NCI-H1092 (cell line): Measurements from ENCODE around the gene GRM6.

Experiments used
- DNase-seq: peaks from one replicate; lab custom pipeline; 2025; lab: John Stamatoyannopoulos, UW

GRM6 gene

GRCh38 chr5:178984145-178985072 lies 10.7 kb downstream of the GRM6 start:
- no peak for DNase-seq

DNA sequence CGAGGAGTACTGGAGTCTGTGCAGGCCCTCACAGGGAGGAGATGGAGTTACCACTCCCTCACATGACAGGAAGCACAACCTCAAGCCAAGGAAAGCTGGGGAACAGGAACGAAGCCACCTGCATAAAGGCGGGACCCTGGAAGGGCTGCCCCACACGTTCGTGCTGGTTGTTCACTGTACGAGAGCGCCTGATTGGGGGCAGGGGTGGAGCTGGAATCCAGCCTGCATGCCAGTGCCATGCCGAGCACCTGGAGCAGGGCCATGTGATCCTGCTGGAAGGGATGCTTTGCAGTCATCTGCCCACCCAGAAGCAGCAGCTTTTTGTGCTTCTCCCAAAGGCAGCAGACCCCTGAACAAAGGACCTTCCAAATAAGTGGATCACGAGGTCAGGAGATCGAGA lies 11.4 kb downstream of the GRM6 start:
- DNase-seq = no peak

GRCh38 chr5:178982941-178983340 lies 12.2 kb downstream of the GRM6 start:
- no peak for DNase-seq

- no peak for DNase-seq
Observed at GRCh38 chr5:178981381-178981780, 13.7 kb downstream of the GRM6 start.

DNA sequence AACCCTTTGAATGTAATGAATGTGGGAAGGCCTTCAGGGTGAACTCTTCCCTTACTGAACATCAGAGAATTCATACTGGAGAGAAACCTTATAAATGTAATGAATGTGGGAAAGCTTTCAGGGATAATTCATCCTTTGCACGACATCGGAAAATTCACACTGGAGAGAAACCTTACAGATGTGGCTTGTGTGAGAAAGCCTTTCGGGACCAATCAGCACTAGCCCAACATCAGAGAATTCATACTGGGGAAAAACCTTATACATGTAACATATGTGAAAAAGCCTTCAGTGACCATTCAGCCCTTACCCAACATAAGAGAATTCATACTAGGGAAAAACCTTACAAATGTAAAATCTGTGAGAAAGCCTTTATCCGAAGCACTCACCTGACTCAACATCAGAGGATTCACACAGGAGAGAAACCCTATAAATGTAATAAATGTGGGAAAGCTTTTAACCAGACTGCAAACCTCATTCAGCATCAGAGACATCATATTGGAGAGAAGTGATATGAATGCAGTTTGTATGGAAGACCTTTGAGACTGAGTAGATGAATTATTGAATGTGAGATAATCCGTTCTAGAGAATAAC lies 29.6 kb downstream of the GRM6 start:
- no peak for DNase-seq

- DNase-seq = peak; percentile 0
Observed at GRCh38 chr5:178941361-178941760, 53.8 kb downstream of the GRM6 start.

DNA sequence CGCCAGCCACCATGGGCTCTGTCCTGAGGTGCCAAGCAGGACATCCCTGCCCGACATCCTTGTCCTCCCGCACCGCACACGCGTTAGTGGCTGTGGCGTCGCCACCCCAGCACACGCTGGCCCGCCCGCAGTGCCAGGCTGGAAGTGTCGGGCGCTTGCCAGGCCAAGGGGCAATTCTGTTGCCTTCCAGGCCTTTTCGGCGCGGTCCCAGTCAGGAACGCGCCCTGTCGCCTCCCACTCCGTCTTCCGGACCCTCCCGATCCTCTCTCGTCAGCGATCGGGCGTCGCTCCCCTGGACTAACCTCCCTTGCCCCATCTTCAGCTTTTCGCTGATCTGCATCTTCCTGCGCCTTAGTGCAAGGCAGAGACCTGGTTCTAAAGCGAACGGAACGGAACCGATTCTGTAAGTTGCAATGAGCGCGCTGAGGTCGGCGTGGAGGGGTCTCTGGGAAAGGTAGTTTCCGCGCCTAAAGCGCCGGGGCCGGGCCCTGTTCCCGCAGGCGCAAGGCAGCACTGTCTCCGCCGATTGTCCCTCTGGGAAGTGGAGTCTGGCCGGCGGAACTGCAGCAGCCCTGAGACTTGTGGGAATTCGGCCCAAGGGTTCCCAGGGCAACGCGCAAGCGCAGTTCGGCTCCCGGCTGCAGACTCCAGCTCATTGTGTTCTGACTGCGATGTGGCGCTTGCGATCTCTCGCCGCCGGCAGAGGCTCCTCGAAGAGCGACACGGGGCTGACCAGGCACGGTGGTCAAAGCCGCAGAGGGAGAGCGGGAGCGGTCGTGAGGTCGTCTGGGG lies 54.4 kb downstream of the GRM6 start, which contains the start of gene ZNF454:
Gene ZNF454, plus strand, starts transcription at position 630 of the 792 bp plus-strand sequence. CDS start 1,594 bp downstream, outside the sequence.
- DNase-seq = peak; percentile 93

GRCh38 chr5:178931846-178932760 lies 63.0 kb downstream of the GRM6 start:
- DNase-seq = no peak
